Measurements from ENCODE around the gene MADD. TPM values are rescaled to one million over a fixed set of nuclear protein-coding genes. Genes with fewer than 3 reads are reported as not detected.

The MADD gene
- total and polyA plus RNA-seq, 2 experiments from 2014 or later, result 9.9 to 17.4 TPM

DNA sequence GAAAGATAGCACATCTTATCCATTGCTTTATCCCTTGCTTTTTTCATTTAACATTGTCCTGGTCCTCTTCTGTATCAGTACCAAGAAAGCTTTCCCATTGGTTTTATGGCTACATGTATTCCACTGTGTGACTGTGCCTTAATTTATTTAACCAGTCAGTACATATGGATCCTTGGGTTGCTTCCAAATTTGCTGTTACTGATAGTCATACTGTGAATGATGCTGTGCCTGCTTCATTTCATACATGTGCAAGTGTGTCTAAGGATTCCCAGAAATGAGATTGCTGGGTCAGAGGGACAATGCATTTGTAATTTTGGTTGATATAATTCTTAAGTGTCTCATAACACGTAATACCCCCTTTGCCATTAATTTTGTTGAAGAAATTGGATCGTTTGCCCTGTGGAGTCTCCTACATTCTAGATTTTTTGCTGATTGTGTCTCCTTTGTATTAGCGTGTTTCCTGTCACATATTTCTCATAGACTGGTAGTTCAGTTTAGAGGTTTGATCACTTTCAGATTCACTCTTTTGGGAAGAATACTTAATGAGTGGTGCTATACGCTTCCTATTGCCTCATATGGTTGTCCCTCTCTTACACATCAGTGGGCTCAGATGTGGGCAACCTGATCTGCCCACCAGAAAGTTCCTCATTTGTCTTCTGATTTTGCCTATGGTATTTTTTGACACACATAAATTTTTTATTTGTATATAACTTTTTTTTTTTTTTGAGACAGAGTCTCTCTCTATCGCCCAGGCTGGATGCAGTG, 47.3 kb downstream of the MADD start:
- Histone ChIP-seq H4K20me1 (ENCODE audit: insufficient read depth) (no peaks in the 10 kb centered on the region), H3K27me3 (replicated peaks; ENCODE audit: insufficient read depth) (no peaks in the 10 kb centered on the region), H3K9me2 (ENCODE audit: insufficient read depth) (no peaks in the 10 kb centered on the region), H3K4me2 (ENCODE audit: unreplicated experiment) (no peak overlapping the region), H2AFZ (no peak overlapping the region), H3K9me3 (ENCODE audit: low read depth) (no peaks in the 10 kb centered on the region), H3K36me3 (ENCODE audit: low read depth) (peaks cover 20% of the 10 kb centered on the region; the same call in 1 of the 2 replicates), H3K4me3 (no peak overlapping the region), H3K9ac (no peak overlapping the region), H3K27ac (no peak overlapping the region), H3K4me1 (ENCODE audit: insufficient read depth) (no peaks in the 10 kb centered on the region), H3F3A (ENCODE audit: insufficient read depth) (no peaks in the 10 kb centered on the region), H3K79me2 (ENCODE audit: insufficient read depth) (no peaks in the 10 kb centered on the region)
- DNase-seq, result no peak
- WGBS, 2 experiments (ENCODE audit: low coverage in 1 of 2, low lambda C conversion rate in 2 of 2, missing lambda C conversion rate in 2 of 2), result 93 to 95% methylated on average over 5 of the region's 5 CpGs
- in situ Hi-C loops (cut with MboI), result no loop called here
- TF ChIP-seq EZH2phosphoT487 (IDR thresholded peaks at IDR 0.05; ENCODE audit: insufficient read depth, low read depth) (no peak), EZH2 (IDR thresholded peaks at IDR 0.05; ENCODE audit: insufficient read depth, poor library complexity, severe bottlenecking) (no peak)

DNA sequence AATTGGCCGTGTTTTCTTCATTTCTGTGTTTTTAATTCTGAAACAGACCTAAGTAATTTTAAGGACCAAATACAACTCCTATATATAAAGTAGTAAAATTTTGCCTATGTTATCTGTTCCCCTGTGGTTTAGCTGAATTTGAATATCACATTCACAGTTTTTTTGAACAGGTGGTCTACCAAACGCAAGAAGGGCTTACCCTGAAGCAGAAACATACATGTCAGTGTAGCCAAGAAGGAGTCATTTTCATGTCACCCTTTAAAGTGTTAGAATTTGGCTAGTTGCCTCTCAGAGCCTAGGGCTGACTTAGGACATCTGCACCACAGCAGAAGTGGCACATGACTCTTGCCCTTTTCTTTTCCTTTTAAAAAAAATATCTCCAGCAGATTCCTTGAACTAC, 48.2 kb downstream of the MADD start:
- Histone ChIP-seq H3K79me2 (ENCODE audit: insufficient read depth) (no peaks in the 10 kb centered on the region), H3K9me2 (ENCODE audit: insufficient read depth) (no peaks in the 10 kb centered on the region), H3F3A (ENCODE audit: insufficient read depth) (no peaks in the 10 kb centered on the region), H3K9ac (no peak overlapping the region), H3K4me2 (ENCODE audit: unreplicated experiment) (no peak overlapping the region), H3K27me3 (replicated peaks; ENCODE audit: insufficient read depth) (no peaks in the 10 kb centered on the region), H3K4me3 (no peak overlapping the region), H3K36me3 (ENCODE audit: low read depth) (peaks cover 20% of the 10 kb centered on the region; the same call in 1 of the 2 replicates), H3K9me3 (ENCODE audit: low read depth) (no peaks in the 10 kb centered on the region), H3K4me1 (ENCODE audit: insufficient read depth) (no peaks in the 10 kb centered on the region), H2AFZ (no peak overlapping the region), H3K27ac (no peak overlapping the region), H4K20me1 (ENCODE audit: insufficient read depth) (no peaks in the 10 kb centered on the region)
- in situ Hi-C loops (cut with MboI), result no loop called here
- 93 to 96% methylated on average over 2 of the region's 2 CpGs for WGBS, 2 experiments (ENCODE audit: low coverage in 1 of 2, low lambda C conversion rate in 2 of 2, missing lambda C conversion rate in 2 of 2)
- DNase-seq, result no peak
- no peak for TF ChIP-seq EZH2phosphoT487 (IDR thresholded peaks at IDR 0.05; ENCODE audit: insufficient read depth, low read depth)
- no peak for TF ChIP-seq EZH2 (IDR thresholded peaks at IDR 0.05; ENCODE audit: insufficient read depth, poor library complexity, severe bottlenecking)

DNA sequence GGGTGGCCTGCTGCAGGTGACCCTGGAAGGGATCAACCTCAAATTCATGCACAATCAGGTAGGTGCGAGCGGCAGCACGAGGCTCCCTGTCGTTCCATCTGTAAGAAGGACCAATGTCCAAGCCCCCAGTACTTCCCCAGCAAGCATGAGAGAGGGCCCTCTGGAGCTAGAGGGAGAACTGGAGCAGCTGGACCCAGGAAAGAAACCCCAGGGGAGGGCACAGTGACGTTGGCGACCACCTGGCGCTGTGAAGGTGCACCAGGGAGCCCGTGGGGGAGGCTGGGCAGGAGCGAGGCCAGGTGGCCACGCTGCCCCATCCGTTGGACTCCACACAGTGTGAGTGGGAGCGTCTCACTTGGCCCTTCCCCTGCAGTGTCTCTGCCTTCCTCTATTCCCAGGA, 54.6 kb downstream of the MADD start:
- Histone ChIP-seq H3K27me3 (replicated peaks; ENCODE audit: insufficient read depth) (no peaks in the 10 kb centered on the region), H2AFZ (no peak overlapping the region), H3K4me3 (no peak overlapping the region), H3K9me3 (ENCODE audit: low read depth) (no peaks in the 10 kb centered on the region), H3F3A (ENCODE audit: insufficient read depth) (no peaks in the 10 kb centered on the region), H4K20me1 (ENCODE audit: insufficient read depth) (no peaks in the 10 kb centered on the region), H3K27ac (no peak overlapping the region), H3K4me2 (ENCODE audit: unreplicated experiment) (no peak overlapping the region), H3K9ac (no peak overlapping the region), H3K9me2 (ENCODE audit: insufficient read depth) (no peaks in the 10 kb centered on the region), H3K79me2 (ENCODE audit: insufficient read depth) (no peaks in the 10 kb centered on the region), H3K36me3 (ENCODE audit: low read depth) (peaks cover 9% of the 10 kb centered on the region; the same call in 1 of the 2 replicates), H3K4me1 (ENCODE audit: insufficient read depth) (no peaks in the 10 kb centered on the region)
- TF ChIP-seq EZH2phosphoT487 (IDR thresholded peaks at IDR 0.05; ENCODE audit: insufficient read depth, low read depth) (no peak), EZH2 (IDR thresholded peaks at IDR 0.05; ENCODE audit: insufficient read depth, poor library complexity, severe bottlenecking) (no peak)
- 83 to 87% methylated on average over 11 to 12 of the region's 12 CpGs for WGBS, 2 experiments (ENCODE audit: low coverage in 1 of 2, low lambda C conversion rate in 2 of 2, missing lambda C conversion rate in 2 of 2)
- no peak for DNase-seq
- in situ Hi-C loops (cut with MboI), result no loop called here

DNA sequence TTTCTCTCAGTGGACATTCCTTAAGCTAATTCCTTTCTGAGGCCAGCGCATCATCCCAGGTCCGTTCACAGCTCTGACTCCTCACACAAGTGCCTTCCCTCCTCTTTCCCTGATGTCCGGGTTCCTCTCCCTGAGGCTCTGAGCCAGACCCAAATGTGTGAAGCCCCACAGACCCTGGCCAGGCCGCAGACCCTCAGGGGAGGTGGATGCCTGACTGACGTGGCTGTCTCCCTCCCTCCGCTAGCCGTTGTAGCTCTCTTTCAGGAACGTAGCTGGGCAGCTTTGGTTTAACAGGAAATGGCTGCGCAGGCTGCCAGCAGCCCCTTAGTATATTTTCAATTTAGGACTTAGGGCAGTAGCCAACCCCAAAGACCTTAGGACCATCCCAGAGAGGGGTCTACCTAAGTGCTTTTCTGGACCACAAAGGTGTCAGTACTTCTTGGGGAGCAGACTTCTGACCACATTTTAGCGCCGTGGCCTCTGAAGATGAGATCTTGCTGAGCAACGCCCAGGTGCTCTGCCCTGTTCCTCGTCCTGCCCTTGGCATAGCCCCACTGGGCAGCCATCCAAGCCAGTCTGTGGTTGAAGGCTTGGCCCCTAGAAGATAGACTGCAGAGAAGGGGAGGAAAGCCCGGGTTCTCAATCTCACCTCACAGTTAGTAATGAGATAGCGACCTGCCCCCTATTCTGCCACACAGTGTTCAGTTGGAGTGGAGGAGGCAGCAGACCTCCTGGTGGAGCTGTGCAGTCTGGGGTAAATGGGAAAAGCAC, 55.5 kb downstream of the MADD start:
- no peaks in the 10 kb centered on the region for H4K20me1 ChIP-seq (ENCODE audit: insufficient read depth)
- no peak overlapping the region for H3K27ac ChIP-seq
- H3K36me3 ChIP-seq (ENCODE audit: low read depth), result peaks cover 9% of the 10 kb centered on the region; the same call in 1 of the 2 replicates
- no peaks in the 10 kb centered on the region for H3K27me3 ChIP-seq (replicated peaks; ENCODE audit: insufficient read depth)
- H3K9me3 ChIP-seq (ENCODE audit: low read depth), result no peaks in the 10 kb centered on the region
- no peak overlapping the region for H3K4me2 ChIP-seq (ENCODE audit: unreplicated experiment)
- H3K4me1 ChIP-seq (ENCODE audit: insufficient read depth), result no peaks in the 10 kb centered on the region
- H3K79me2 ChIP-seq (ENCODE audit: insufficient read depth), result no peaks in the 10 kb centered on the region
- 87 to 89% methylated on average over 15 of the region's 15 CpGs for WGBS, 2 experiments (ENCODE audit: low coverage in 1 of 2, low lambda C conversion rate in 2 of 2, missing lambda C conversion rate in 2 of 2)
- H3K4me3 ChIP-seq, result no peak overlapping the region
- TF ChIP-seq EZH2phosphoT487 (IDR thresholded peaks at IDR 0.05; ENCODE audit: insufficient read depth, low read depth) (no peak), EZH2 (IDR thresholded peaks at IDR 0.05; ENCODE audit: insufficient read depth, poor library complexity, severe bottlenecking) (no peak)
- no peak overlapping the region for H3K9ac ChIP-seq
- in situ Hi-C loops (cut with MboI), result no loop called here
- no peaks in the 10 kb centered on the region for H3K9me2 ChIP-seq (ENCODE audit: insufficient read depth)
- H2AFZ ChIP-seq, result no peak overlapping the region
- no peak for DNase-seq
- H3F3A ChIP-seq (ENCODE audit: insufficient read depth), result peaks cover under 1% of the 10 kb centered on the region; the same call in 1 of the 2 replicates
